DOHH2 (cell line): ENCODE results near the gene ISLR2.
"Not testable (repeated sequence)": the region's sequence is repeated elsewhere in the genome, so short reads cannot be mapped to it uniquely, and the experiment has no call there.

ENCODE experiments used
- EZH2phosphoT487 ChIP-seq: fragments of 200-600 bp; sonication (generic); IDR thresholded peaks from 2 replicates; pipeline ENCODE4 v1.6.1; 2017; ENCODE audit warnings: borderline replicate concordance, mild to moderate bottlenecking, antibody characterized with exemption, low read length, moderate library complexity, mixed read lengths
- TF ChIP-seq, protein P1 (sequence below): fragments of 200-600 bp; sonication (generic); IDR thresholded peaks from one replicate; pipeline ENCODE4 v1.5.1; 2014; ENCODE audit warnings: antibody characterized with exemption, mild to moderate bottlenecking, low read depth, low read length; ENCODE audit not compliant: poor library complexity, severe bottlenecking

DNA sequence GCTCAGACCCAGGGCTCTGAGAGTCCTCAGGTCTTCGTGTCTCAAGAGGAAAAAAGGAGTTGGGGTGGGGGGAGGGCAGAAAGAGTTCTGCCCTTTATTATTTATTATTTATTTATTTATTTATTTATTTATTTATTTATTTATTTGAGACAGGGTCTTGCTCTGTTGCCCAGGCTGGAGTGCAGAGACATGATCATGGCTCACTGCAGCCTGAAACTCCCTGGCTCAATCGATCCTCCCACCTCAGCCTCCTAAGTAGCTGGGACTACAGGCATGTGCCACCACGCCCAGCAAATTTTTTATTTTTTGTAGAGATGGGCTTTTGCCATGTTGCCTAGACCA lies 31.8 kb downstream of the ISLR2 start:
- TF ChIP-seq, protein P1, sequence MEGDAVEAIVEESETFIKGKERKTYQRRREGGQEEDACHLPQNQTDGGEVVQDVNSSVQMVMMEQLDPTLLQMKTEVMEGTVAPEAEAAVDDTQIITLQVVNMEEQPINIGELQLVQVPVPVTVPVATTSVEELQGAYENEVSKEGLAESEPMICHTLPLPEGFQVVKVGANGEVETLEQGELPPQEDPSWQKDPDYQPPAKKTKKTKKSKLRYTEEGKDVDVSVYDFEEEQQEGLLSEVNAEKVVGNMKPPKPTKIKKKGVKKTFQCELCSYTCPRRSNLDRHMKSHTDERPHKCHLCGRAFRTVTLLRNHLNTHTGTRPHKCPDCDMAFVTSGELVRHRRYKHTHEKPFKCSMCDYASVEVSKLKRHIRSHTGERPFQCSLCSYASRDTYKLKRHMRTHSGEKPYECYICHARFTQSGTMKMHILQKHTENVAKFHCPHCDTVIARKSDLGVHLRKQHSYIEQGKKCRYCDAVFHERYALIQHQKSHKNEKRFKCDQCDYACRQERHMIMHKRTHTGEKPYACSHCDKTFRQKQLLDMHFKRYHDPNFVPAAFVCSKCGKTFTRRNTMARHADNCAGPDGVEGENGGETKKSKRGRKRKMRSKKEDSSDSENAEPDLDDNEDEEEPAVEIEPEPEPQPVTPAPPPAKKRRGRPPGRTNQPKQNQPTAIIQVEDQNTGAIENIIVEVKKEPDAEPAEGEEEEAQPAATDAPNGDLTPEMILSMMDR, result not testable (repeated sequence)
- not testable (repeated sequence) for TF ChIP-seq EZH2phosphoT487
